Inferior parietal cortex (tissue), 1 donor: ENCODE results near the gene GLOD4.
A peak's percentile ranks its signal among the peaks of the same experiment; 100 is the strongest.
"Not testable (repeated sequence)": the region's sequence is repeated elsewhere in the genome, so short reads cannot be mapped to it uniquely, and the experiment has no call there.

Source experiments
- DNase-seq: peaks from one replicate; pipeline ENCODE4 v3.0.0-alpha.2; 2016; ENCODE audit errors: extremely low spot score

The GLOD4 gene

GRCh38 chr17:773467-774312, 8.4 kb downstream of the GLOD4 start:
- DNase-seq: no peak

- DNase-seq: no peak
Measured at GRCh38 chr17:773016-773415, 9.1 kb downstream of the GLOD4 start.

- no peak for DNase-seq
Measured at GRCh38 chr17:767076-767475, 15.0 kb downstream of the GLOD4 start.

- DNase-seq: no peak
Measured at GRCh38 chr17:760371-760770, 21.7 kb downstream of the GLOD4 start.

DNA sequence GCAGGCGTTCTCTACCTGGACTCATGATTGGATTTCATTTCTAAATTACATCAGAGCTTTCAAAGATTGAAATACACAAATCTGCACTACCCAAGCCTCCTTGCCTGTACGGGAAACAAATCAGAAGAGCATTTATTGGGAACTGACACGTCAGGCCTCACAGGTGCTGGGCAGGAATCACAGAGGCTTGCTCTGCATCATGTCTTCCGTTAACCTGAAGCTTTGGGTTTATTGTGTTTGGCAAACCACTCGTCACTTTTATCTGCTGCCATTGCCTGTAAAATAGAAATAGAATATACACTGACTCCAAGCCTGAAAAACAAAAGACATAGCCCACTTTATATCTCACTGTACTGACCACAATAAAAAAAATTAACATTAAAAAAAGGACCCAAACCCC, 22.1 kb downstream of the GLOD4 start:
- DNase-seq: no peak

GRCh38 chr17:756010-756567, 26.0 kb downstream of the GLOD4 start:
- not testable (repeated sequence) for DNase-seq

DNA sequence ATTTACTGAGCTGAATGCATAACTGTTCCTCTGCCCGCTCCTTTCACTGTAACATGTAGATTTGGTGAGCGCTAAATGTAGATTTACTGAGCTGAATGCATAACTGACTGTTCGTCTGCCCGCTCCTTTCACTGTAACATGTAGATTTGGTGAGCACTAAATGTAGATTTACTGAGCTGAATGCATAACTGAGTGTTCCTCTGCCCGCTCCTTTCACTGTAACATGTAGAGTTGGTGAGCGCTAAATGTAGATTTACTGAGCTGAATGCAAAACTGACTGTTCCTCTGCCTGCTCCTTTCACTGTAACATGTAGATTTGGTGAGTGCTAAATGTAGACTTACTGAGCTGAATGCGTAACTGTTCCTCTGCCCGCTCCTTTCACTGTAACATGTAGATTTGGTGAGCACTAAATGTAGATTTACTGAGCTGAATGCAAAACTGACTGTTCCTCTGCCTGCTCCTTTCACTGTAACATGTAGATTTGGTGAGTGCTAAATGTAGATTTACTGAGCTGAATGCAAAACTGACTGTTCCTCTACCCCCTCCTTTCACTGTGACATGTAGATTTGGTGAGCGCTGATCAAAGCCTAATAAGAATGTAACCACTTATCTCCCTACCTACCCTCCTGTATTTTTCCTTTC, 26.6 kb downstream of the GLOD4 start:
- DNase-seq: not testable (repeated sequence)

DNA sequence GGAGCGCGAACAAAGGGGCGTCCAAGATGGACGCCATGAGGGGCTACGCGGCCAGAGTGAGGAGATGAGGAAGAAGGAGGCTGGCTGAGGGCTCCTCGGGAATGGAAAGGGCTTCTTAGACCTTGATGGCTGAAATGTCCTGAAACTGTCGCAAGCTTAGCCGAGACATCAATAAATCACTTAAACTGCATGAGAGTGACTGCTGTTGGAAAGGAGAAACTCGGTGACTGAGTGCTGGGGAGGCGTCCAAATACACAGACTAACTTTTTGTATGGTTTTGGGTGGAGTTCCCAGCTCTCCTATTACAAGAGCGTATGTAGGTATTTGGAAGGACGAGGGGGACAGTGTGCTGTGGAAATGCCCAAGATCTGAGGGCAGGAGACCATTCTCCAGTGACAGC, 28.7 kb downstream of the GLOD4 start:
- DNase-seq: no peak

DNA sequence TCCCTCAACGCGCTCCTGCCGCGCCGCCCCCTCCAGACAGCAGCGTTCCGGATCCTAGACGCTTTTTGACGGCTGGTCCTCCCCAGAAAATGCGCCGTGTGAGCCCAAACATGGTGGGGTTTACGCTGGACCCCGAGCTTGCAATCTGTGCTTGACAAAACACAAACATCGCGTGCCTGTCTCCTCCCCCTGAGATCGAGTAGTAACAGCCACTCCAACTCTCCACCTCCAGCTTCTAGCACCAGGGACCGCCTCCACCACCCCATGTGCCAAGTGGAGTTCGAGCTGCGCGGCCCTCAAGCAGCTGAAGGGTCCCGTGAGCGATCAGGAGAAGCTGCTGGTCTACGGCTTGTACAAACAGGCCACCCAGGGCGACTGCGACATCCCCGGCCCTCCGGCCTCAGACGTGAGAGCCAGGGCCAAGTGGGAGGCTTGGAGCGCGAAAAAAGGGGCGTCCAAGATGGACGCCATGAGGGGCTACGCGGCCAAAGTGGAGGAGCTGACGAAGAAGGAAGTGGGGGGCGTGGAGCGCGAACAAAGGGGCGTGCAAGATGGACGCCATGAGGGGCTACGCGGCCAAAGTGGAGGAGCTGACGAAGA, 29.4 kb downstream of the GLOD4 start:
- no peak for DNase-seq

DNA sequence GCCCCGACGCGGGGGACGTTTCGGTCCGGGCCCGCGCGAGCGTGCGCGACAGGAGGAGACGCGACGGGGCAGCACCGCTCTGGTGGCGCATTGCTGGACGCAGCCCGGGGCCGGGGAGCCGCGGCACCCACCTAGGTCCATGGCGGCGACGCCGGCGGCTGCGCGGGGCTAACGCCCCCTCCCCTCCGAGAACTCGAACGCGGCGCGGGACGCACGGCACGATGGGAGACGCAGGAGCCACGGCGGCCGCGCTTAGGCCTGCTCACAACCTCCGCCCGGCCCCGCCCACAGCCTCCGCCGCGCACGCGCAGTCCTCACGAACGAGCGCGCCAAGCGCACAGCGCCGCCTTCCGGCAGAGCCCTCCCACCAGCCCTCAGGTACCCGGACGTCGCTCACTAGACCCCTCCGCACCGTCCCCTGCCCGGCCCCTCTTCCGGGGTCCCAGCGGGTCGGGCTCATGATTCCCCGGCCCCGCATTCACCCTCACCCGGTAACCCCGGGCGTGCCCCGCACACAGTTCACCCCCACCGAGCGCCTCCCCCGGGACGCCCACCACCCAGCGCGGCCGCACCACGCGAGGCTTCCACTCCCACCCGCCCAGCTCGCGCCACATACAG, 30.0 kb downstream of the GLOD4 start, which contains the start of gene GEMIN4:
Gene GEMIN4, minus strand, starts transcription at position 263 of the 618 bp plus-strand sequence. Its CDS starts 122 bp downstream, at position 141.
- DNase-seq: peak; percentile 87

DNA sequence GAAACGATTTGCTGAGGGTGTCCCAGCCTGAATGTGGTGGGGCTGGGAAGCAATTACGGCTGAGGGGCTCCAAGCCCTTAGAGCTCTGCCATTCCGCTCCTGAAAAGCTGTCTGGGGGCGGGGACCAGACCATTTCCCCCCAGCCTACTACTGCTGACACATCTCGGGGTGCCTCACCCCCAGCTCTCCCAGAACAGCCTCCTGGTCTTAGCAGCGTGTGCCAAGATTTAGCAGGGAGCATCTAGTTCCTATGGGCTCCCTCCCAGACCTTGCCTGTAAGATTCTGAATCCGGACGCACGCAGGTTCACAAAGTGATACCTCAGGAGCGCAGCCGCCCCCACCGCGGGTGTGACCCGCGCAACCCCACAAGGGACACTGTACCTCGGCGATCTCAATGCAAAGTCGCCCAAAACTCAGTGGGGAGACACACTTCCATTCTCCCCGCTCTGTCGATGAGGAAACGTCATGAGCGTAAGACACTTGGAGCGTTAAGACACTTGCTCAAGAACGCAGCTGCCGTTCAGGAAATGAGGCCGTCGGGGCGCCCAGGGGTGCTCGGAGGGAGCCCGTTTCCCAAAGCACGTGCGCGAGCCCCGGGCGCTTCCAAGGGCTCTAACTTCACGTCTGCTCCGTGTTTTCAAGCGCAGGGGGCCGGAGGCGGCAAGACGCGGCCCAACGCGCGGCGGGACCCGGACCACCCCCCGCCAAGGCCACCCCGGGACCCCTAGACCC, 30.6 kb downstream of the GLOD4 start:
- no peak for DNase-seq

DNA sequence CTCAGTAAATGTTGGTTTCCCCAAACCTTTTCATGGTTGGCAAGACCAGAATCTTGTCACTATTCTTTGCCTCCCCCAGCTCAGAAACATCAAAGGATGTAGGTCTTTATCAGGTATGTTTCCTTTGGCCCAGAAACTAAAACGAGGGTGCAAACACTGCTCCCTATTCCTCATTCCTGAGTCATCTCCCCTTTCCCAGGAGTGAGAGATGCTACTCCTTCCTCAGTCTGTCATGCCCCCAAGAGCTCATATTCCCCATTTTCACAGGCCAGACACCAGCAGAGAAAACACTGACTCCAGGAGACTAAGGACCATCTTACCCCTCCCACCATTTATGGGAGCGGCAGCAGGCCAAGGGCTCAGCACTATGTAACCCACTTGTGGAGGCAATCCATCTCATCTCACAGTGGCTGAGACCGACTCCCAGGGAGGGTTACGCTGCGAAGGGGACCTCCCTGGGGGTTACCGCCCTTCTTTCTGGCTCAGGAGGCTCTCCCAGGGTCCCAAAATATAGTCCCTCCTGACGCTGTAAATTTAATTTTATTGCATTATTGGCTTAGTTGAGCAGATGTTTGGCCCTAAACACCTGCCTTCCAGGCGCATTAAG, 31.5 kb downstream of the GLOD4 start:
- no peak for DNase-seq

DNA sequence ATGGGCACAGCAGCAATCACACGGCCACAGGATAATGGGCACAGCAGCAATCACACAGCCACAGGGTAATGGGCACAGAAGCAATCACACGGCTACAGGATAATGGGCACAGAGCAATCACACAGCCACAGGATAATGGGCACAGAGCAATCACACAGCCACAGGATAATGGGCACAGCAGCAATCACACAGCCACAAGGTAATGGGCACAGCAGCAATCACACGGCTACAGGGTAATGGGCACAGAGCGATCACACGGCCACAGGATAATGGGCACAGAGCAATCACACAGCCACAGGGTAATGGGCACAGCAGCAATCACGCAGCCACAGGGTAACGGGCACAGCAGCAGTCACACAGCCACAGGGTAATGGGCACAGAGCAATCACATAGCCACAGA, 32.7 kb downstream of the GLOD4 start:
- not testable (repeated sequence) for DNase-seq

GRCh38 chr17:748604-749003, 33.5 kb downstream of the GLOD4 start:
- not testable (repeated sequence) for DNase-seq

GRCh38 chr17:746783-747629, 35.1 kb downstream of the GLOD4 start:
- DNase-seq: no peak

DNA sequence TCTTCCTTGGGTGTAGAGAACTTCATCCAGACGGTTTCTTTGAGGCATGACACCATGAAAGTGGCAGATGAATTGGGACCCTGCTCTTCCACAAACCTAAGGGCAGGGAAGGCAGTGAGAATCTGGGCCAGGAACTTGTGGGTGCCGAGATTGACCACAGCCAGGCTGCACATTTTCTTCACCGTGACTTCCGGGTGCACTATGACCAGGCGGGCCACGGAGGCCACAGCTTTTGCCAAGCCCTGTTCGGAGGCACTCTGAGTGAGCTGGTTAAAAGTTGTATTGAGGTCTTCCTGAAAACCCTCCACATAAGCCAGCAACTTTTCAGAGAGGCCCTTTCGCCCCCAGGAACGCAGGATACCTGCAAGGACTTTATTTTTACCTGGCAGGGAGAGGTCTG, 35.9 kb downstream of the GLOD4 start:
- DNase-seq: no peak

- DNase-seq: no peak
Measured at GRCh38 chr17:745406-745805, 36.7 kb downstream of the GLOD4 start.

DNA sequence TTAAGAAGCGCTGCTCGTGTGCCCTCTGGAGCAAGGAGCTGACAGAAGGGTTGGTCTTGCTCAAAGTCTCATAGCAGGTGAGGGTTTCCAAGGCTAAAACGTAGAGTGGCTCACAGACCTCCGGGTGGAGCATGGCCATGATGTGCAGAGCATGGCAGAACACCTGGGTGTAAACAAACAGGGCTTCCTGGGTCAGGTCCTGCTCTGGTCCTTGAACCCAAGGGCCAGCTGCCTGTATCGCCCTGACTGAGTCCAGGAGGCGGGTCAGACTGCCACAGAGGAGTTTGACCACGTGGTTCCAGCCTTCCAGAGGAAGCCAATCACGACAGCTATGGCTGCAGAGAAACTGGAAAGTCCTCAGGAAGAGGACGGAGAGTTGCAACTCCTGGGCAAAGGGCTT, 37.1 kb downstream of the GLOD4 start:
- DNase-seq: no peak

GRCh38 chr17:743139-743538, 38.9 kb downstream of the GLOD4 start:
- DNase-seq: no peak
